ENCODE results near the gene E2F4.

DNA sequence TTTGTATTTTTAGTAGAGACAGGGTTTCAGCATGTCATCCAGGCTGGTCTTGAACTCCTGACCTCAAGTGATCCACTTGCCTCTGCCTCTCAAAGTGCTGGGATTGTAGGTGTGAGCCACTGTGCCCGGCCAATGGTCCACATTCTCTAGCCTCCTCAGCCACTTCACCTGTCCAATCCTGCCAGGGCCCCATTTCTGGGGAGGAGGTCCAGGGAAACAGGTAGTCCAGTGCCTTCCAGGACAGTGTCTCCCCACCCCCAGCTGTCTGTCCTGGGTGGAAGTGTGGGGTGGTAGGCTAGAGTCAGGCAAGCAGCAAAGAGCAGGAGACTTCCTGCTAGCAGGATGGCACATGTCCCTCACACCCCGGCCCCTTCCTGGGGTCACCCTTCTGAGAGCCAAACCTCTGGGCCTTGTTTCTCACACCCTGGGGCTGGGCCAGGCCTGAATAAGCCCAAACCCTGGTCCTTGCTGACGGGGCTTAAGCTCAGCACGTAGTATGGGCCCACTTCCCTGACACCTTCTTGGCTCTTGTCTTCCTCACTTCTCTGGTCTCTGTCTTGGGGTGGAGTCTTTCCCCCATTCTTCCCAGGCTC lies 50.3 kb downstream of the E2F4 start:
- TF ChIP-seq POLR2A (IDR thresholded peaks at IDR 0.05) (no peak), CTCF (IDR thresholded peaks at IDR 0.05) (no peak)
